Cortex of kidney (tissue), 1 donor: Measurements from ENCODE around the gene TBX1.

Experiments used
- DNase-seq: peaks from one replicate; lab custom pipeline; 2025; lab: John Stamatoyannopoulos, UW

TBX1 gene

DNA sequence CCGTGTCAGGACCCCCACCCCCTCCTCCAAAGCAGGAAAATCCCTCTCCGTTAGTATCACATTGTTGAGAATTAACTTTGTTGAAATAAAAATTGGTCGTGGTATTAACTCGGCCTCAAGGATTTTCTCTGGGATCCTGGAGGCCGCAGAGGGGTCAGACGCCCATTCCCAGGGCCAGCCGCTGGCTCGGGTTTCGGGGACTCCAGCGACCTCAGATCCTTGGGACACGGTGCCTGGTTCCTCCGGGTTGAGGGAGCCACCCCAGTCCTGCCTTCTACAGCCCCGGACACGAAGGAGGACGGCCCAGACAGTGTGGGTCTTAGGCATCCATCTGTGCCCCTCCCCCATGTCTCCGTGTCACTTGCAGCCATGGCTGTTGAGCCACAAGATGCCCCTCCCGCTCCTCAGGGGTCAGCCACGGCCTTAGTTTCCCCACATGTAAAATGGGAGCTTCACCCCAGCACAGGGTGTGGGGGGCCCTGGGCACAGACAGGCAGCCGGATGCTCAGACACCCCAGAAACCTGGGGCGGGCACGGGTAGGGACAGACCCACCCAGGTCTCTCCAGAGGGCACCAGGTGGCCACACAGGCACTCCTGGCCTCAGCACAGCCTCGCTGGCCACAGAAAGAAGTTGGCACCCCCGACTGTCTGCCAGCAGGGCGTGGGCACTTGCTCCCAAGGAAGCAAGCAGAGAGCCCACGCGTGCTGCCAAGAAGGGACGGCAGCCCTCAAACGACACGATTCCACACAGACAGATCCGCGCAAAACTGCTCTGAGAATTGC, 21.7 kb upstream of the TBX1 start:
- no peak for DNase-seq

GRCh38 chr22:19739448-19739895, 21.1 kb upstream of the TBX1 start:
- no peak for DNase-seq

DNA sequence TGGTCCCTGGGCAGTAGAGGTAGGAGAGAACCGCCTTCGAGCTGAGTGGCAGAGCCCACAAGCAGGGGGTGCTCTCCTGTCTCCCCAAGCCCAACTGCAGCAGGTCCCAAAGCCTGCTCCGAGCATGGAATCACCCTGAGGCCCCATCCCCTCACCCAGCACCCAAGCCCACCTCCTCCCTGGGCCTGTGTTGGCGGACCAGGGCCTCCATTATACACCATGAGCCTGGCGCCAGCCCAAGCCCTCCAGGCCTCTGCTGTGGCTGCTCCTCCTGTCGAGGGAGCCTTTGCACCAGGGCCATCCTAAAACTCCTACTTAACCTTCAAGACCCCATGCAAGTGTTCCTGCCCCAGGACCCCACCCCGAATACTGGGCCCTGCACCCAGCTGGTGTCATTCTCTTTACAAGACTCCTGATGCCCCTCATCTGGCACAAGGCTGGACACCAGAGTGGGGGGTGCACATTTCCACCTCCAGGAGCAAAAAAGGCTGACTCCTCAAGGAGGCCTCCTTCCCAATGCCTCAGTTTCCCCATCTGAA, 20.6 kb upstream of the TBX1 start:
- DNase-seq: no peak

DNA sequence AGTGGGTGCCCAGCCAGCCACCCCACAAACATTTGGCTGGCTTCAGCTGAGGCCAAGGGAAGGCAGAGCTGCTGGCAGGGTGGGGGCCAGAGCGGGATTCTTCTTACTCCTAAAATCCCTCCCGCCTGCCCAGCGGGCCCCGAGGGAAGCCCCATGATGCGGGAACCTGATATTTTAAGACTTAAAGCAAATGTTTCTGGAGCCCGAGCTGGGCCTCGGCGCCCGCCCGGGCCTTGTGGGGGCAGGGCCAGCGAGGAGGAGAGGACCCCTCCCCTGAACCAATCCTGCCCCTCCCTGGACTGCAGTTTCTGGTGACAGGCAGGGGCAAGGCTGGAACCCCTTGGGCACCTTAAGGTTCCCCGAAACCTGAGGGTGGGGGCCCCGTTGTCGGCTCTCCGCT, 20.0 kb upstream of the TBX1 start:
- no peak for DNase-seq

DNA sequence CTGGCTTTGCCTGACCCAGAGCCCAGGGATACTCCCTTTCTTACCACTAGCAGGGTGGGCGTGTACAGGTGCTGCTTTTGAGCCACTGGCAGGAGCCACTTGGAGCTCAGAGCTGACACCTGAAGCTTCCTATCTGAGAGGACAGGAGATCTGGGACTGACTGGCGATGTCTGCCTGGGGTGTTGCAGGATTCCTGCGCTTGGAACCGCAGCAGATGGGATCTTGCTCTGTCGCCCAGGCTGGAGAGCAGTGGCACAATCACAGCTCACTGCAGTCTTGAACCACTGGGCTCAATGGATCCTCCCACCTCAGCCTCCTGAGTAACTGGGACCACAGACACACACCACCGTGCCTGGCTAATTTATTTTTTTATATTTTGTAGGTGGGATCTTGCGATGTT, 19.5 kb upstream of the TBX1 start:
- no peak for DNase-seq

DNA sequence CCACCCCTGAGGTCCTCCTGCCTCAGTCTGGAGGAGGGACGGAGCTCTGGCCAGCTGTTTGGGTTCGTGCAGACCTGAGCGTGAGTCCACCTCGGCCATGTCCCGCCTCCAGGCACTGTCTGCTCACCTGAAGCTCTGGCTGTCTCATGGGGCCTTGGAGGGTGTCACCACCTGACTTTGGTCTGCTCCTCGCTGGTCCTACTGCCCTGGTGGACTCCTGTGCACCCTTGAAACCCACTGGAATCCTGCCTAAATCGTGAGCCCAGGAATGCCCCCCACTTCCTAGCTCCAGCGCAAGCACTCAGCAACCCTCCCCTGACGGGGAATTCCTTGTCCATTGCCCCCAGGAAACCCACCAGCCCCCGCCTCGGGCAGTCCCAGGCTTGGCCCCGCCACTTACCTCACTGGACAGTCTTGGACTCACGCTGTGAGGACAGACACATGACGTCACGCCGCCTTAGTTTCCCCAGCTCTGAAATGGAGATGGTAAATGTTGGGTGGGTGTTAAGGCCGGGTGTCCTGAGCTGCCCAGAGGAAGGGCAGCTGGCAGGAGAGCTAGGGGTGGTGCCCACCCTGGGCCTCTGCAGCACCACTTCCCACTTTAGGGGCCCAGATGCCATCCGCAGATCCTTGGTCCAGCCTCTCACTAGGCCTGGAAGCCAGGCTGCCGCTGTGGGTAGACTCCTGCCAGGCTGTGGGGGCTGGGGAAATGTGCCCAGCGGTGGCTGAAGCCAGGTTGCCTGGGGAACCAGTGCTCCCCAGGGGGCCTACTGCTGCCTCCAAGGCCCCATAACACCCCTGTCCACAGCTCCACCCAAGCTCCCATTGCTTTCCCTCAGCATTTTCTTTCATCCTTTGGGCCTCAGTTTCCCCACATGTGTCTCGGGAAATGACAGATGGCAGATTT, 18.2 kb upstream of the TBX1 start:
- DNase-seq: no peak

GRCh38 chr22:19743081-19743480, 17.5 kb upstream of the TBX1 start:
- DNase-seq: no peak

DNA sequence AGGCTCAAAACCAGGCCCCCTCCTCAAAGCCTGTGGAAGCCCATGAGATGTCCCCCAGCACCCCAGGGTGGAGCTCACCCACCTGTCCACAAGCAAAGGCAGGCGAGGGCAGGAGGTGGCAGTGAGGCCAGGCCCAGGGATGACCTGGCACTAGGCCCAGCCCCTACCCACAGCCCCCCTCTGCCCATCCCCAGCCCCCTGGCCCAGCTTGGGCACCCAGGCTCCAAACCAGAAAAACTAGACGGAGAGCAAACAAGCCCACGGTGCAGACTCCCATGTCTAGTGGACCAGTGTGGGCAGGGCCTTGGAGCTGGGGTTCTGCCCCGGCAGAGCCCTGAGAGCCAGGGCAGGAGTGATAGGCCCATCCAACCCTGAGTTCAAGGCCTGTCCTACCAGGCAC, 16.9 kb upstream of the TBX1 start:
- no peak for DNase-seq

DNA sequence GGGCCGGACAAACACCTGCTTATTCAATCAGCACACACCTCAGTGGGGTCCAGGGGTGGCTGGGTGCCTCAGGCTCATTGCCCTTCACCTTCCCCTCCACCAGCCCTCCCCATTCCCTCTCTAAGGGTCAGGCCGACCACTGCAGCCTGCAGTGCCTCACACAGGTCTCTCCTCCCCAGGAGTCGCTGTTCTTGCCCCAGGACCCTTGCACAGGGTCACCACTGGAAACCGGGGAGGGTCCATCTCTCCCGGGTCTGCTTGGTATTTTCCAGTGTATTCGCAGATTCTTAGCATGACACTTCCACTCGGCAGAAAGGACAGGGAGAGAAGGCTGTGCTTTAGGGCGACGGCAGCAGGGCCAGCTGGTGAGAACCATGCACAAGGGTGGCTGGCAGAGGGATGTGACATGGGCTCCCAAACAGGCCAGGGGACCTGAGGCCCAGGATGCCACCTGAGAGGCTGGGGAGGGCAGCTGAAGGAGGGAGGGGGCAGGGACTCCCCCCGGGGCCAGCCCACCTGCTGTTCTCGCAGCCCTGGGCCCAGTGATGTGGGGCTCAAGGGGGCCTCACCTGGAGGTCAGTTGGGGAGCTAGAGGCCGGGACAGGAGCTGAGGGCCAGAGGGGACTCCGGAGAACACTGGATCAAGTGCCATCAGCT, 16.1 kb upstream of the TBX1 start:
- no peak for DNase-seq

- DNase-seq: no peak
Measured at GRCh38 chr22:19745155-19746101, 15.2 kb upstream of the TBX1 start.

- DNase-seq: no peak
Measured at GRCh38 chr22:19746726-19747125, 13.9 kb upstream of the TBX1 start.

- no peak for DNase-seq
Measured at GRCh38 chr22:19747551-19747950, 13.0 kb upstream of the TBX1 start.

- no peak for DNase-seq
Measured at GRCh38 chr22:19748139-19748538, 12.4 kb upstream of the TBX1 start.

DNA sequence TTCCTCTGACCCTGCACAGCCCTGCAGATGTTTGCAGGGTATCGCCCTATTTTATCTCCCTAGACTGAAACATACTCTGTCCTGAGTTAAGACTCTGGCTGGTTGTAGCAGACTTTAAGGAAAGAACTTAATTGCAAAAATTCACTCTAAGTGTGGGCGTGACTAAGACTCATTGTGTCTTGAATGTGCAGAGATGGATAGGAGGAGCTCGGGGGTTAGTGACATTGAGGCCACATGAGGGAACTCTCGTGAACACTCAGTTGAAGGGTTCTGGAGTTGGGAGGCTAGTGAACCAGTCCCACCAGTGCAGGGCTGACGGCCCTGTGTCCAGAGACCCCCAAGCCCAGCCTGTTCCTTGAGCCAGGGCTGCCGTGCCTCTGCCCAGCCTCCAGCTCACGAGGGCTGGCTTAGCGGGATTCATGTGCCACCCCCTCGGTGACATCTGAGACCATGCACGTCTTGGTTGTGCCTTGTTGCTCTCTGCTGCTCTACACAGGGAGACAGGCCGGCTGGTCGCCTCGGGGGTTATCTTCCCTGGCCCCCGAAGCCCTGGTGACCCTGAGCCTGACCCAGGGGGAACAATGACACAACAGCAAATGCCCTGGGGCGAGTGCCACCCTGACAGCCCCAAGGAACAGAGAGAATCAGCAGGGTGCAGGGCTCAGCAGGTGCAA, 11.4 kb upstream of the TBX1 start:
- DNase-seq: no peak

GRCh38 chr22:19749876-19750275, 10.7 kb upstream of the TBX1 start:
- no peak for DNase-seq

- DNase-seq: no peak
Measured at GRCh38 chr22:19750507-19751490, 9.8 kb upstream of the TBX1 start.

GRCh38 chr22:19751497-19752245, 8.9 kb upstream of the TBX1 start:
- DNase-seq: no peak

- no peak for DNase-seq
Measured at GRCh38 chr22:19753090-19753842, 7.3 kb upstream of the TBX1 start.
